GM12872 (cell line): ENCODE results near the gene COCH.
A peak's percentile ranks its signal among the peaks of the same experiment; 100 is the strongest.

ENCODE experiments used
- TF ChIP-seq, protein P1 (sequence below): IDR thresholded peaks from 3 replicates; pipeline ENCODE4 v1.5.1; 2011; ENCODE audit warnings: low read depth, mild to moderate bottlenecking, low read length, moderate library complexity; ENCODE audit not compliant: insufficient read depth

COCH gene

GRCh38 chr14:30893819-30894218 is 19.5 kb downstream of the COCH start:
- TF ChIP-seq, protein P1, sequence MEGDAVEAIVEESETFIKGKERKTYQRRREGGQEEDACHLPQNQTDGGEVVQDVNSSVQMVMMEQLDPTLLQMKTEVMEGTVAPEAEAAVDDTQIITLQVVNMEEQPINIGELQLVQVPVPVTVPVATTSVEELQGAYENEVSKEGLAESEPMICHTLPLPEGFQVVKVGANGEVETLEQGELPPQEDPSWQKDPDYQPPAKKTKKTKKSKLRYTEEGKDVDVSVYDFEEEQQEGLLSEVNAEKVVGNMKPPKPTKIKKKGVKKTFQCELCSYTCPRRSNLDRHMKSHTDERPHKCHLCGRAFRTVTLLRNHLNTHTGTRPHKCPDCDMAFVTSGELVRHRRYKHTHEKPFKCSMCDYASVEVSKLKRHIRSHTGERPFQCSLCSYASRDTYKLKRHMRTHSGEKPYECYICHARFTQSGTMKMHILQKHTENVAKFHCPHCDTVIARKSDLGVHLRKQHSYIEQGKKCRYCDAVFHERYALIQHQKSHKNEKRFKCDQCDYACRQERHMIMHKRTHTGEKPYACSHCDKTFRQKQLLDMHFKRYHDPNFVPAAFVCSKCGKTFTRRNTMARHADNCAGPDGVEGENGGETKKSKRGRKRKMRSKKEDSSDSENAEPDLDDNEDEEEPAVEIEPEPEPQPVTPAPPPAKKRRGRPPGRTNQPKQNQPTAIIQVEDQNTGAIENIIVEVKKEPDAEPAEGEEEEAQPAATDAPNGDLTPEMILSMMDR, result no peak

- TF ChIP-seq, protein P1, result no peak
Observed at GRCh38 chr14:30894923-30895515, 20.7 kb downstream of the COCH start.

- TF ChIP-seq, protein P1, result no peak
Observed at GRCh38 chr14:30896435-30896834, 22.1 kb downstream of the COCH start.

GRCh38 chr14:30903285-30904124 is 29.1 kb downstream of the COCH start:
- TF ChIP-seq, protein P1, result no peak

DNA sequence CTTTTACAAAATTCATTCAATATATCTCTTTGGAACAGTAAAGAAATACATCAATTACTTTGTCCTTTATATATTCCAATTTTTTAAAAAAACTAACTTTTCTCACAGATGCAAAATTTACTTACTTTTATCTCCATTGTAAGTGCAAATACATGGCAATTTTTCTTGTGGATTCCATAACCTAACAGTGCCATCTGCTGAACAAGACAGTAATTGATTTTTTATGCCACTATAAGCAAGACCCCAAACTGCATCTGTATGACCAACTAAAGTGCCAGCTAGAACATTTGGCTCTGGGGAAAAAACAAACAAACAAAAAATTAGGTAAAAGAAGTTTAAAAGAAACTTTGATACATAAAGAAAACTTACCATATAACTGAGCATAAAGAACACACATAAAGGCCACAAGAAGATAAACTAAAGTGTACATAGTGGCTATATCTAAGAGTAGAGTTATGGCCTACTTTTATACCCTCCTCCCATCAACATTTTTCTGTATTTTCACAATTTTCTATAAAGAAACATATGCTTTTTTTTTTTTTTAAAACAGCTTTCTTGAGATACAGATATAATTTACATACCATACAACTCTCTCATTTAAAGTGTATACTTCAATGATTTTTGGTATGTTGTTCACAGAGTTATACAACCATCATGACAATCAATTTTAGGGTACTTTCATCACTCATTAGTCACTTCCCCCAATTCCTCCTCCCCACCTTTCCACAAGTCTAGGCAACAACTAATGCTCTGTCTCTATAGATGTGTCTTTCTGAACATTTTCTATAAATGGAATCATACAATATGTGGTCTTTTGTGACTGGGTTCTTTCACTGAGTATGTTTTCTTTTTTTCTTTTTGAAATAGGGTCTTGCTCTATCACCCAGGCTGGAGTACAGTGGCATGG is 32.6 kb downstream of the COCH start:
- TF ChIP-seq, protein P1, result peak; percentile 26; the same call in 1 of the 3 replicates

- TF ChIP-seq, protein P1, result no peak
Observed at GRCh38 chr14:30907659-30908057, 33.3 kb downstream of the COCH start.

GRCh38 chr14:30908826-30909225 is 34.5 kb downstream of the COCH start:
- TF ChIP-seq, protein P1, result no peak
